DMS153 (cell line): ENCODE data around the gene ZNF655.
A peak's percentile ranks its signal among the peaks of the same experiment; 100 is the strongest.
"Not testable (repeated sequence)": the region's sequence is repeated elsewhere in the genome, so short reads cannot be mapped to it uniquely, and the experiment has no call there.

Experiments used
- DNase-seq: peaks from one replicate; lab custom pipeline; 2025; lab: John Stamatoyannopoulos, UW

The ZNF655 gene

GRCh38 chr7:99560834-99561736 lies 2.6 kb downstream of the ZNF655 start:
- DNase-seq, result no peak

GRCh38 chr7:99561737-99562051 lies 3.3 kb downstream of the ZNF655 start:
- no peak for DNase-seq

GRCh38 chr7:99562114-99562784 lies 3.8 kb downstream of the ZNF655 start:
- DNase-seq, result no peak

- no peak for DNase-seq
These were observed 4.4 kb downstream of the ZNF655 start for GRCh38 chr7:99562832-99563231.

- no peak for DNase-seq
These were observed 5.2 kb downstream of the ZNF655 start for GRCh38 chr7:99563650-99564049.

- not testable (repeated sequence) for DNase-seq
These were observed 10.3 kb downstream of the ZNF655 start for GRCh38 chr7:99568770-99569169.

- no peak for DNase-seq
These were observed 13.3 kb downstream of the ZNF655 start for GRCh38 chr7:99571768-99572167.

GRCh38 chr7:99573257-99573656 lies 14.8 kb downstream of the ZNF655 start:
- DNase-seq, result no peak

GRCh38 chr7:99576251-99576650 lies 17.8 kb downstream of the ZNF655 start:
- DNase-seq, result no peak

GRCh38 chr7:99579281-99579955 lies 21.0 kb downstream of the ZNF655 start:
- DNase-seq, result no peak

- peak; percentile 4 for DNase-seq
These were observed 21.7 kb downstream of the ZNF655 start for GRCh38 chr7:99579956-99580777.

- DNase-seq, result not testable (repeated sequence)
These were observed 22.4 kb downstream of the ZNF655 start for GRCh38 chr7:99580778-99581332.

GRCh38 chr7:99588868-99589267 lies 30.4 kb downstream of the ZNF655 start:
- no peak for DNase-seq

GRCh38 chr7:99594948-99595745 lies 36.7 kb downstream of the ZNF655 start:
- no peak for DNase-seq

GRCh38 chr7:99596408-99596955 lies 38.0 kb downstream of the ZNF655 start:
- DNase-seq, result no peak

GRCh38 chr7:99597762-99598501 lies 39.5 kb downstream of the ZNF655 start, which contains the start of gene TMEM225B:
TMEM225B (plus strand) TSS chr7:99598267; CDS start chr7:99604389, 6,122 bp downstream.
- no peak for DNase-seq

GRCh38 chr7:99599836-99600235 lies 41.4 kb downstream of the ZNF655 start:
- no peak for DNase-seq

- no peak for DNase-seq
These were observed 43.3 kb downstream of the ZNF655 start for GRCh38 chr7:99601656-99602310.

GRCh38 chr7:99605527-99605926 lies 47.1 kb downstream of the ZNF655 start:
- DNase-seq, result no peak
